Transverse colon (tissue), 3 donors: ENCODE results near the gene AFTPH.

Experiments used
- POLR2A ChIP-seq: fragments of 450-650 bp; IDR thresholded peaks from one replicate; pipeline ENCODE4 v1.6.1; 2016; ENCODE audit warnings: antibody characterized with exemption, mild to moderate bottlenecking, moderate library complexity
- TF ChIP-seq, protein P1 (sequence below), 5 experiments: fragments of 200-600 bp in 3 of 5; fragments of 450-650 bp in 2 of 5; sonication (generic) in 3 of 5; IDR thresholded peaks; 1 replicate in 2 of 5; 2 replicates in 3 of 5; pipeline ENCODE4 v1.5.1; 2016 to 2017; ENCODE audit warnings: antibody characterized with exemption in 5 of 5, inconsistent platforms in 3 of 5, mild to moderate bottlenecking in 2 of 5, moderate library complexity in 1 of 5

DNA sequence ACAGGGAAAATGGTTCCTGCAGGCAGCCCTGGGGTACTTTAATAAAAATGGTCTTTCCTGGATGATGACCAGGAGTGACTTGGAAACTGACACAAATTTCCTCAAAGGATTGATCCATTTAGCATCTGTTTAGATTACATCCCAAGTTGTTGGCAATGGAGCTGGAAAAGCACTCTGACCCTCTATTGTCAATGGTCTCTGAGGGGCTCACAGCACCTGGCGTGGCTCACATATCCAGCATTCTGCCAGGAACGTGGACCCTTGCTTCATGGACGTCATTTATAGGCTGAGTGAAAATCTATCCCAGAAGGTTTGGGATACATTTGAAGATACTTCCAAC, 85.8 kb downstream of the AFTPH start:
- TF ChIP-seq, protein P1, sequence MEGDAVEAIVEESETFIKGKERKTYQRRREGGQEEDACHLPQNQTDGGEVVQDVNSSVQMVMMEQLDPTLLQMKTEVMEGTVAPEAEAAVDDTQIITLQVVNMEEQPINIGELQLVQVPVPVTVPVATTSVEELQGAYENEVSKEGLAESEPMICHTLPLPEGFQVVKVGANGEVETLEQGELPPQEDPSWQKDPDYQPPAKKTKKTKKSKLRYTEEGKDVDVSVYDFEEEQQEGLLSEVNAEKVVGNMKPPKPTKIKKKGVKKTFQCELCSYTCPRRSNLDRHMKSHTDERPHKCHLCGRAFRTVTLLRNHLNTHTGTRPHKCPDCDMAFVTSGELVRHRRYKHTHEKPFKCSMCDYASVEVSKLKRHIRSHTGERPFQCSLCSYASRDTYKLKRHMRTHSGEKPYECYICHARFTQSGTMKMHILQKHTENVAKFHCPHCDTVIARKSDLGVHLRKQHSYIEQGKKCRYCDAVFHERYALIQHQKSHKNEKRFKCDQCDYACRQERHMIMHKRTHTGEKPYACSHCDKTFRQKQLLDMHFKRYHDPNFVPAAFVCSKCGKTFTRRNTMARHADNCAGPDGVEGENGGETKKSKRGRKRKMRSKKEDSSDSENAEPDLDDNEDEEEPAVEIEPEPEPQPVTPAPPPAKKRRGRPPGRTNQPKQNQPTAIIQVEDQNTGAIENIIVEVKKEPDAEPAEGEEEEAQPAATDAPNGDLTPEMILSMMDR (IDR thresholded peaks at IDR 0.05): no peak
- TF ChIP-seq POLR2A: no peak
